ENCODE data around the gene IL16. TPM values are rescaled to one million over a fixed set of nuclear protein-coding genes. Genes with fewer than 3 reads are reported as not detected.

IL16 gene
- total RNA-seq, 2 donors from 2014 or later: 11.1 to 17.1 TPM

DNA sequence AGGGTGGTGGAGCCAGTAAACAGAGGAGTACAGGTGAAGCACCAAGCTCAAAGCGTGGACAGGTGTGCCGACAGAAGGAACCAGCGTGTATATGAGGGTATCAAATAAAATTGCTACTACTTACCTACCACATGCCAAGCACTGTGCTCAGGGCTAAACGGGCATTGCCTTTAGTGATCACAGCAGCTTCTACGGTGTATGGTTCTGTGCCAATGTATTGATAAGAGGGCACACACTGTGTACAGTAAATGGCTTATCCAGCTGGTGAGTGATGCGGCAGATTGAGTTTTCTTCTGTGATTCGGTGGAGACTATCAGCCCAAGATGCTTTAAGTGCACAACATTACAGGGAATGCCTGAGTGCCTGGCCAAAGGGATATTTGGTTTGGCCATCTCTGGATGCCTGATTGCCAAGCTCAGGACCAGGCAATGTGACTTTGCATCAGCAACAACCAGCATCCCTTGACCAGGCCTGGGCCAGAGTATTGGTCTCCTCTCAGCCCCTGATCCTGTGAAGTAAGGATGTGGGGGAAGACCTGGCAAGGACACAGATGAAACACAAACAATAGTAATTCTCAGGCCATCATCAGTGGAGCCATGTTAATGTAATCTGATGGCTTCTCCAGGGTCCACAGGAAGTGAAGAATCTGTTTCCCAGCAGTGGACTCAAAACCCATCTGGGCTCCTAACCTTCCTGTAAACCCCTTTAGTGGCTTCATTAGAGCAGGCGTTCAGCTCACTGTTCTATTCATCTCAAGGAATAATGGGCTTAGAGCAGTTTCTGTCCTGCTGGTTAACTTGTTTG lies 113.2 kb downstream of the IL16 start:
- TF ChIP-seq, protein P1, sequence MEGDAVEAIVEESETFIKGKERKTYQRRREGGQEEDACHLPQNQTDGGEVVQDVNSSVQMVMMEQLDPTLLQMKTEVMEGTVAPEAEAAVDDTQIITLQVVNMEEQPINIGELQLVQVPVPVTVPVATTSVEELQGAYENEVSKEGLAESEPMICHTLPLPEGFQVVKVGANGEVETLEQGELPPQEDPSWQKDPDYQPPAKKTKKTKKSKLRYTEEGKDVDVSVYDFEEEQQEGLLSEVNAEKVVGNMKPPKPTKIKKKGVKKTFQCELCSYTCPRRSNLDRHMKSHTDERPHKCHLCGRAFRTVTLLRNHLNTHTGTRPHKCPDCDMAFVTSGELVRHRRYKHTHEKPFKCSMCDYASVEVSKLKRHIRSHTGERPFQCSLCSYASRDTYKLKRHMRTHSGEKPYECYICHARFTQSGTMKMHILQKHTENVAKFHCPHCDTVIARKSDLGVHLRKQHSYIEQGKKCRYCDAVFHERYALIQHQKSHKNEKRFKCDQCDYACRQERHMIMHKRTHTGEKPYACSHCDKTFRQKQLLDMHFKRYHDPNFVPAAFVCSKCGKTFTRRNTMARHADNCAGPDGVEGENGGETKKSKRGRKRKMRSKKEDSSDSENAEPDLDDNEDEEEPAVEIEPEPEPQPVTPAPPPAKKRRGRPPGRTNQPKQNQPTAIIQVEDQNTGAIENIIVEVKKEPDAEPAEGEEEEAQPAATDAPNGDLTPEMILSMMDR (IDR thresholded peaks at IDR 0.05): no peak
- ATAC-seq (ENCODE audit: insufficient number of reproducible peaks, low FRiP score, low read depth): no peak

DNA sequence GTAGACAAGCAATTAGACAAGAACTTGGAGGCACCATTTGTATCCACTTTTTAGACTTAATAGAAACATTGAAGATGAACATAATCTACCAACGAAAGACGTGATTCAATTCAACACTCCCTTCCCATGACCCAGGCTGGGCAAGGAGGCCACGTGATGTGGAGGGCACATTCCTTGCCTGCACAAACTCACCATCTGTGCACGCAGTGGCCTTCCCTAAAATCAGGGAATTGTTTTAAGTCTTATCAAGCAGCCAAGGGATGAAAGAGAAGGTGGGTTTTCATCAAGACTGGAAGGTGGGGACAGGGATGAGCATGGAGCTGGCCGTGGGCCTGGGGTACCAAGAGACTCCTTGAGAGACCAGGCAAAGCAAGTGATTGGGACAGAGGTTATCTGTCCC lies 113.8 kb downstream of the IL16 start:
- DNase-seq (ENCODE audit: low spot score): no peak
- no peaks in the 10 kb centered on the region for H3K36me3 ChIP-seq
- H3K27ac ChIP-seq: no peak overlapping the region
- H3K4me3 ChIP-seq: no peak overlapping the region
- peaks cover 5 to 25% of the 10 kb centered on the region in 2 donors for H3K4me1 ChIP-seq (ENCODE audit: control insufficient read depth in 1 of 2, low read depth in 2 of 2)
- H3K27me3 ChIP-seq (replicated peaks; ENCODE audit: insufficient read depth): no peaks in the 10 kb centered on the region
- TF ChIP-seq, protein P1 (IDR thresholded peaks at IDR 0.05): no peak
- no peaks in the 10 kb centered on the region for H3K9me3 ChIP-seq
- ATAC-seq (ENCODE audit: insufficient number of reproducible peaks, low FRiP score, low read depth): no peak

More for the DNA sequence above, 113.2 kb downstream of the IL16 start:
- Histone ChIP-seq H3K9me3 (no peaks in the 10 kb centered on the region), H3K4me3 (no peak overlapping the region), H3K4me1 (ENCODE audit: control insufficient read depth in 1 of 2, low read depth in 2 of 2) (peaks cover 5 to 25% of the 10 kb centered on the region in 2 donors), H3K36me3 (no peaks in the 10 kb centered on the region), H3K27me3 (replicated peaks; ENCODE audit: insufficient read depth) (no peaks in the 10 kb centered on the region), H3K27ac (no peak overlapping the region)
- DNase-seq (ENCODE audit: low spot score): no peak

DNA sequence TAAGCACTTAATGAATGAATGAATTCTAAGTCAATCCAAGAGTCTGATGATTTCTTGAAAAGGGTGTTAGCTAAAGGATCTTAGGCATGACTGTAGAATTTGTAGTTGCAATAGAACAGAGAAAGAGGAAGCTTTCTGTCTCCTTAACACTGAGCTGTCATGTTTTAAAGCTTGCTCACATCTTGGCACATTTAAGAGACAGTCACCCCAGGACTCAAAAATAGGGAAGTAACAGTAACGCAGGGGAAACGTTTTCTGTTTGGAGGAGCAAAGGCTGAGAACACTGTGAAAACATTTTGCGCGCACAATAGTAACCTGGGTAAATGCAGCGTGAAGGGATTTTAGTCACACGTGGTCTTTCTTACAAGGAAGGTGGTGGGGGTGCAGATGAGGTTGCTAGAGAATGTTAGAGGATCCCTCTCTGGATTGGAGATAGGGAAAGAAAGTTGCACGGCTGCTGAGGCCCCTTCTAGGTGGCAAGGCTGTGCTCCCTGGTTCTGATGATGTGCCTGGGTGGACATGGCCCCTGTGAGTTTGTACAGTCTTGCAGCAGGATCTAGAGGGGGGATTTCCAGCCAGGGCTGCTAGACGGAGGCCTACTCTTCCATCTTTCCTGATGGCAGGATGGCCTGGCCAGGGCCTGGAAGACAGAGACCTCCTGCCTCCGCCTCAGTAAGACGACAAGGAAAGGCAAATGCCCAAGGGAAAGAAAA lies 115.2 kb downstream of the IL16 start:
- Histone ChIP-seq H3K9me3 (no peaks in the 10 kb centered on the region), H3K27ac (peak overlapping the region; percentile 59 to 65), H3K4me1 (ENCODE audit: control insufficient read depth in 1 of 2, low read depth in 2 of 2) (peaks cover 5 to 25% of the 10 kb centered on the region in 2 donors), H3K27me3 (replicated peaks; ENCODE audit: insufficient read depth) (no peaks in the 10 kb centered on the region), H3K4me3 (no peak overlapping the region), H3K36me3 (no peaks in the 10 kb centered on the region)
- no peak for DNase-seq (ENCODE audit: low spot score)
- TF ChIP-seq, protein P1 (IDR thresholded peaks at IDR 0.05): no peak
- no peak for ATAC-seq (ENCODE audit: insufficient number of reproducible peaks, low FRiP score, low read depth)

DNA sequence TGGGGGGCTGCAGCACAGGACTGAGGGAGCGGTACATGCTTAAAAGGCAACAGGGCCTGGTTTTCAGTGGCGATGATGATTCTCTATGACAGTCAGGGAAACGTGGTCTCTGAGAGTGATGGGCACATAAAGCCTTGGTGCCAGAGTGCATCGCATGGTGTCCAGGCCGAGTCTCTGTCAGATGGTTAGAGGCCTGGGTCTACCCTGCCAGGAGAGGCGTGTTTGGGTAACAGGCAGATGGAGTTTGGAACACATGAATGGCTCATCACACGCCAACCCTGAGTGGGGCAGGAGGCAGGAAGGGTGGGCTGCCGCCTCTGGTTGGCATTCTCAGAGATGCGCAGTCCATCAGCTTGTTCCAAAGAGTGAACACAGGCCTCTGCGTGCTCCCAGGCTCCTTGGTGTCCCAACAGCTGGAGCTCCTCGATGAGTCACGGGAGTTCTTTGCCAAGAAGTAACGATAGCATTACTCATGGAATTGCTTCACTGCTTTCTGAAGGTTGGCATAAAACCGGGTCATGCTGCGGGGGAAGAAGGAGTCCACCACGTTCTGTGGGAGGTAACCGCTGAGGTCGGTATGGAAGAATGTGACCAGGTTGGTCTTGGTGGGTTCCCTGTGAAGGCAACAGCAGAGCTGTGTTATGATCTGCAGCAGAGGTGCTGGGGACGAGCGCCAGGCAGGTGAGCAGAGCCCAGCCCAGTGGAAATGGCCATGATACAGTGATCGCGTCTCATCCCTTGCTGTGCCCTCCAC lies 116.3 kb downstream of the IL16 start:
- ATAC-seq (ENCODE audit: insufficient number of reproducible peaks, low FRiP score, low read depth) (peak; percentile 94), DNase-seq (ENCODE audit: low spot score) (peak; percentile 84)
- Histone ChIP-seq H3K9me3 (no peaks in the 10 kb centered on the region), H3K36me3 (peaks cover 5% of the 10 kb centered on the region), H3K4me3 (no peak overlapping the region), H3K27me3 (replicated peaks; ENCODE audit: insufficient read depth) (no peaks in the 10 kb centered on the region), H3K4me1 (ENCODE audit: control insufficient read depth in 1 of 2, low read depth in 2 of 2) (peaks cover 5 to 25% of the 10 kb centered on the region in 2 donors), H3K27ac (peak overlapping the region; percentile 59 to 65)
- TF ChIP-seq, protein P1 (IDR thresholded peaks at IDR 0.05): no peak

DNA sequence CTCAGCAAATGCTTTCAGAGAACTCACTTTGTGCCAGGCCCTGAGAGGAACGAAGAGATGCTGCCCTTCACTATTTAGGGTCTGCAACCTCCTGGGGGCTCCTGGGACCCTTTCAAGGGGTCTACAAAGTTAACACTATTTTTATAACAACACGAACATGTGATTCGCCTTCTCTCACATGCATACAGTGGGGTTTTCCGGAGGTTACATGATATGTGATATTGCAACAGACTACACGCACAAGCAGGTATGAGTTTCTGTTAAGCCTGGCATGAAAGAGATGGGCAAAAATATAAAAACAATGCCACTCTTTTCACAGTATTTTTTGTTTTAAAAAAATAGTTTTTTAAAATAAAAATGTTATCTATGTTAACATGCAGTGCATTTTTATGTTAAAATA lies 117.0 kb downstream of the IL16 start:
- H3K27me3 ChIP-seq (replicated peaks; ENCODE audit: insufficient read depth): no peaks in the 10 kb centered on the region
- no peak overlapping the region for H3K4me3 ChIP-seq
- peaks cover 5% of the 10 kb centered on the region for H3K36me3 ChIP-seq
- DNase-seq (ENCODE audit: low spot score) (no peak), ATAC-seq (ENCODE audit: insufficient number of reproducible peaks, low FRiP score, low read depth) (no peak)
- peaks cover 5 to 25% of the 10 kb centered on the region in 2 donors for H3K4me1 ChIP-seq (ENCODE audit: control insufficient read depth in 1 of 2, low read depth in 2 of 2)
- peak overlapping the region; percentile 36 to 65 for H3K27ac ChIP-seq
- TF ChIP-seq, protein P1 (IDR thresholded peaks at IDR 0.05): no peak
- no peaks in the 10 kb centered on the region for H3K9me3 ChIP-seq
